Activated naive CD8-positive, alpha-beta T cell (primary cell): ENCODE measurements around the gene CXCL14.

Source experiments
- H3K27ac Mint-ChIP-seq: one replicate; pipeline ENCODE4 v1.8.0; 2021; ENCODE audit warnings: mixed read lengths
- H3K27me3 Mint-ChIP-seq: one replicate; pipeline ENCODE4 v1.8.0; 2021; ENCODE audit warnings: mixed read lengths
- H3K36me3 Mint-ChIP-seq: one replicate; pipeline ENCODE4 v1.8.0; 2021; ENCODE audit warnings: mixed read lengths
- H3K4me1 Mint-ChIP-seq: one replicate; pipeline ENCODE4 v1.8.0; 2021; ENCODE audit warnings: low read depth, mixed read lengths
- H3K4me3 Mint-ChIP-seq: one replicate; pipeline ENCODE4 v1.8.0; 2021; ENCODE audit warnings: mild to moderate bottlenecking, mixed read lengths
- H3K9me3 Mint-ChIP-seq: one replicate; pipeline ENCODE4 v1.8.0; 2021; ENCODE audit warnings: low read depth, mixed read lengths

CXCL14 gene, protein sequence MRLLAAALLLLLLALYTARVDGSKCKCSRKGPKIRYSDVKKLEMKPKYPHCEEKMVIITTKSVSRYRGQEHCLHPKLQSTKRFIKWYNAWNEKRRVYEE

DNA sequence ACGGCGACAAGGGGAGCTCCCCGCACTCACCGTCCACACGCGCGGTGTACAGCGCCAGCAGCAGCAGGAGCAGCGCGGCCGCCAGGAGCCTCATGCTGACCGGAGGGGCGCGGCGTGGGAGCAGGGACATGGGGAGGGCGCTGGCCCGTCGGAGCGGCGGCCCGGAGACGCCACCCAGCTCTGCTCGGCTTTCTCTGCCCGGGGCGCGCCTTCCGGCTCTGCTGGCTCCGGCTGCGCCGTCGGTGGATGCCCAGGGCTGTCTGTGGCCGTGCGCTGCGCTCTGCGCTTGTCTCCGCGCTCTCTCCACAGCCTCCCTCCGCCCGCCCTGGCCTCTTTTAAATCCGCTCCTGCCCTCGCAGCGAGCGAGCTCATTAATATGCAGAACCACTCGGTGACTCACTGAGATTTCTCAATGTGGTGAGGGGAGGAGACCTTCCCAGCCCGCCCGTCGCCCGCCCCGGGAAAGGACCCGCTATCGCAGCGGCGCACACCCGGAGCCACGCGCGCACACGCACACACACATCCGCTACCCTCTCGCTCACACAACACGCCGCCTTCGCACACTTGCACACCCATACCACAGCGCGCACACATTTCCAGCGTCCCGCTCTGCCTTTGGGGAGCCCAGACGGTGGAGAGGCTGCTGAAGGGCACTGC lies at the start of gene CXCL14:
Gene CXCL14, minus strand, starts transcription at position 307 of the 657 bp plus-strand sequence. Its CDS starts 213 bp downstream, at position 94.
- Mint-ChIP-seq H3K9me3 (no peaks in the 10 kb centered on the region), H3K27me3 (peaks cover 28% of the 10 kb centered on the region), H3K4me3 (no peak within 1 kb of the TSS), H3K36me3 (no peaks in the 10 kb centered on the region), H3K27ac (no peak within 1 kb of the TSS), H3K4me1 (peaks cover 1% of the 10 kb centered on the region)

DNA sequence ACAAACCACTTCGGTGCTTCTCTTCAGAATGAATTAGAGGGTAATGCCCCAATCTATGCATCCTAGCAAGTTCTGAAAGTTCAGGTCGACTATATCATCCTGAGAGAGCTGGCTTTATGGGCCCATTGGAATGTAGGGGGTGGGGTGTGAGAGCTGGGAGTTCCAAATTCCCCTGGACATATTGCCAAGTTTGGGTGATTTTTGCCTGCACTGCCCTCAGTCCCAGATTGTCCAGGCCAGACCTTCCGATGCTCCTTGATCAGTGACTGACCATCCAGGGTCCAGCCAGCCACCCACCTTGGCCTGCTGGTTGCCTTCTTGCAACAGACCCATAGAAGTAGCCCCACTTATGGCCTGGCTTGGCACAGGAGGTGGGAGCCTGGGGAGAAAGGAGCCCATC lies 47.8 kb upstream of the CXCL14 start:
- Mint-ChIP-seq H3K4me3 (no peak overlapping the region), H3K36me3 (no peaks in the 10 kb centered on the region), H3K27ac (no peak overlapping the region), H3K27me3 (peaks cover 4% of the 10 kb centered on the region), H3K9me3 (no peaks in the 10 kb centered on the region), H3K4me1 (no peaks in the 10 kb centered on the region)

- Mint-ChIP-seq H3K9me3 (peaks cover 2% of the 10 kb centered on the region), H3K27ac (no peak overlapping the region), H3K36me3 (no peaks in the 10 kb centered on the region), H3K4me3 (no peak overlapping the region), H3K4me1 (no peaks in the 10 kb centered on the region), H3K27me3 (peaks cover 4% of the 10 kb centered on the region)
Observed at GRCh38 chr5:135625961-135626360, 47.2 kb upstream of the CXCL14 start.

- H3K4me3 Mint-ChIP-seq: no peak overlapping the region
- no peaks in the 10 kb centered on the region for H3K36me3 Mint-ChIP-seq
- no peaks in the 10 kb centered on the region for H3K4me1 Mint-ChIP-seq
- peaks cover 4% of the 10 kb centered on the region for H3K27me3 Mint-ChIP-seq
- no peak overlapping the region for H3K27ac Mint-ChIP-seq
- H3K9me3 Mint-ChIP-seq: peaks cover 4% of the 10 kb centered on the region
Observed at GRCh38 chr5:135625486-135625885, 46.7 kb upstream of the CXCL14 start.

GRCh38 chr5:135625061-135625460 lies 46.3 kb upstream of the CXCL14 start:
- Mint-ChIP-seq H3K4me3 (no peak overlapping the region), H3K36me3 (no peaks in the 10 kb centered on the region), H3K4me1 (no peaks in the 10 kb centered on the region), H3K9me3 (peaks cover 4% of the 10 kb centered on the region), H3K27me3 (peaks cover 4% of the 10 kb centered on the region), H3K27ac (no peak overlapping the region)

DNA sequence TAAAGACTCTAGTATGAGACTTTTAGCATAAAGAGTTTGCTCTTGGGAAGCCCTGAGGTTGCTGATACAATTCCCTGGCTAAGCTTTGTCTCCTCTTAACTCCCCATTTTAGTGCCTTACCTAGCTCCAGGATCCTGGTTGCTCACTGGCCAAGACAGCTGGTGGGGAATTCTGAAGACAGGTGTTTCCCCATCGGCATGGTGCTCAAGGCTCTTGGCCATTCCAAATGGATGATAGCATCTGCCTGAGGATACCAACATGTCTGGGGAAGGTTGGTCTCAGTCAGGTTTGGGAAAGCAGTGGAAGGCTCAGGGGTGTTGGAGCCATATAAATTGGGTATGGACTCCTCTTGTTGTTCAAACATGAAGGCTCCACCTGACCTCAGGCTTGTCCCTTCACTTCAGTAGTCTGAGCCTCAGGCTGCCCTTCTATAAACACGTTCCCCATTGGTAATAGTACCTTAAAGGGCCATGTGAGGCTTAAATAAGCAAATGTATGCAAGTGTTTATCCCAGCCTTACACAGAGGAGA lies 44.5 kb upstream of the CXCL14 start:
- Mint-ChIP-seq H3K27ac (no peak overlapping the region), H3K4me1 (no peaks in the 10 kb centered on the region), H3K4me3 (no peak overlapping the region), H3K36me3 (peaks cover 6% of the 10 kb centered on the region), H3K9me3 (peaks cover 17% of the 10 kb centered on the region), H3K27me3 (peaks cover under 1% of the 10 kb centered on the region)

GRCh38 chr5:135615581-135616260 lies 36.9 kb upstream of the CXCL14 start:
- H3K4me3 Mint-ChIP-seq: no peak overlapping the region
- peaks cover 9% of the 10 kb centered on the region for H3K27me3 Mint-ChIP-seq
- H3K27ac Mint-ChIP-seq: no peak overlapping the region
- H3K9me3 Mint-ChIP-seq: peaks cover 19% of the 10 kb centered on the region
- H3K36me3 Mint-ChIP-seq: peaks cover 6% of the 10 kb centered on the region
- H3K4me1 Mint-ChIP-seq: no peaks in the 10 kb centered on the region

DNA sequence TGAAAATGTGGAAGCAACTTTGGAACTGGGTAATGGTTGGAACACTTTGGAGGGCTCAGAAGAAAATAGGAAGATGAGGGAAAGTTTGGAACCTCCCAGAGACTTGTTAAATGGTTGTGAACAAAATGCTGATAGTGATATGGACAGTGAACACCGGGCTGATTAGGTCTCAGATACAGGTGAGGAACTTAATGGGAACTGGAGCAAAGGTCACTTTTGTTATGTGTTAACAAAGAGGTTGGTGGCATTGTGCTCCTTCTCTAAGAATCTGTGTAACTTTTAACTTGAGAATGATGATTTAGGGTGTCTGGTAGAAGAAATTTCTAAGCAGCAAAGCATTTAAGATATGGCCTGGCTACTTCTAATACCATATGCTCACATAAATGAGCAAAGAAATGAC lies 36.4 kb upstream of the CXCL14 start:
- Mint-ChIP-seq H3K27ac (no peak overlapping the region), H3K9me3 (peaks cover 19% of the 10 kb centered on the region), H3K36me3 (peaks cover 6% of the 10 kb centered on the region), H3K4me1 (no peaks in the 10 kb centered on the region), H3K4me3 (no peak overlapping the region), H3K27me3 (peaks cover 9% of the 10 kb centered on the region)

GRCh38 chr5:135609981-135610380 lies 31.2 kb upstream of the CXCL14 start:
- no peaks in the 10 kb centered on the region for H3K9me3 Mint-ChIP-seq
- H3K4me3 Mint-ChIP-seq: no peak overlapping the region
- peaks cover 6% of the 10 kb centered on the region for H3K27me3 Mint-ChIP-seq
- H3K36me3 Mint-ChIP-seq: no peaks in the 10 kb centered on the region
- H3K27ac Mint-ChIP-seq: no peak overlapping the region
- H3K4me1 Mint-ChIP-seq: no peaks in the 10 kb centered on the region

- no peaks in the 10 kb centered on the region for H3K36me3 Mint-ChIP-seq
- H3K4me1 Mint-ChIP-seq: no peaks in the 10 kb centered on the region
- H3K4me3 Mint-ChIP-seq: no peak overlapping the region
- H3K9me3 Mint-ChIP-seq: no peaks in the 10 kb centered on the region
- peaks cover 5% of the 10 kb centered on the region for H3K27me3 Mint-ChIP-seq
- H3K27ac Mint-ChIP-seq: no peak overlapping the region
Observed at GRCh38 chr5:135608761-135609443, 30.1 kb upstream of the CXCL14 start.

GRCh38 chr5:135608361-135608760 lies 29.6 kb upstream of the CXCL14 start:
- H3K4me3 Mint-ChIP-seq: no peak overlapping the region
- H3K36me3 Mint-ChIP-seq: no peaks in the 10 kb centered on the region
- H3K27me3 Mint-ChIP-seq: peaks cover 5% of the 10 kb centered on the region
- H3K27ac Mint-ChIP-seq: no peak overlapping the region
- no peaks in the 10 kb centered on the region for H3K4me1 Mint-ChIP-seq
- no peaks in the 10 kb centered on the region for H3K9me3 Mint-ChIP-seq

DNA sequence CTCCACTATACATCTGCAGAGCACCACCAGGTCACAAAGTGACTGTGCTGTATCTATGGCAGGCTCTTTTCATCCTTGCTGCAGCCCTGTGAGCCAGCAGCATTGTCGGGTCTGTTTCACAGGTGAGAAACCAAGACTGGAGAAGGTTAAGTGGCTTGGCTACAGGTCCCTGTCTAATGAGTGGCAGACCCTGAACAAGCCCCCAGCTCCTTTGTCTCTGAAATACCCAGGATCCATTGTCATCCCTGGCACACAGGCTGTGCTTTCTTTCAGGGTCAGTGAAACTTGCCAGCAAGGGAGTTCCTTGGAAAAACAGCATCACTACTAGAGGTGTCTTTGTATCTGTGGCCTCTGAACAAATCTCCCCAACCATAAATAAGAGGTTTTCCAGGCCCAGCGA lies 27.6 kb upstream of the CXCL14 start:
- no peaks in the 10 kb centered on the region for H3K4me1 Mint-ChIP-seq
- no peaks in the 10 kb centered on the region for H3K9me3 Mint-ChIP-seq
- no peak overlapping the region for H3K4me3 Mint-ChIP-seq
- peaks cover 4% of the 10 kb centered on the region for H3K27me3 Mint-ChIP-seq
- no peaks in the 10 kb centered on the region for H3K36me3 Mint-ChIP-seq
- no peak overlapping the region for H3K27ac Mint-ChIP-seq

DNA sequence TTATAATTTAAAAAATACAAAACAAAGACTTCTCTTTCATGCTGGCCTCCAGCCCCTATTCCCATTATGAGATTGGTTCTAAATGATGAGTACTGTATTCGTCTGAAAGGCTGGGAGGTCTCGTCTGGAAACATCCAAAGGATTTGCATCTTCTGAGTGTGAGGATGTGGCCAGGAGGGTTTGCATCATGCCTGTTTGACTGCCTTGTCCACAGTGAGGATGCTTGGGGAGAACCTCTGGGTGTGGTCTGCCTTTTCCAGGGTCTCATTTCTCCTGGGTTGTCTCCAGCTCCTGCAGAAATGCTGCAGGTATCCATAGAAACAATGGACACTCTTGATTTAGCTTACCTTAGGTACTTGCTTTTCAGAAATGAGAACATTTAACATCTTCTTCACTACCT lies 26.4 kb upstream of the CXCL14 start:
- H3K9me3 Mint-ChIP-seq: no peaks in the 10 kb centered on the region
- H3K36me3 Mint-ChIP-seq: no peaks in the 10 kb centered on the region
- no peak overlapping the region for H3K27ac Mint-ChIP-seq
- no peaks in the 10 kb centered on the region for H3K4me1 Mint-ChIP-seq
- no peak overlapping the region for H3K4me3 Mint-ChIP-seq
- peaks cover 4% of the 10 kb centered on the region for H3K27me3 Mint-ChIP-seq

GRCh38 chr5:135604056-135604455 lies 25.3 kb upstream of the CXCL14 start:
- Mint-ChIP-seq H3K36me3 (no peaks in the 10 kb centered on the region), H3K27me3 (peaks cover 4% of the 10 kb centered on the region)

More at GRCh38 chr5:135604056-135604455, 25.3 kb upstream of the CXCL14 start:
- Mint-ChIP-seq H3K4me3 (no peak overlapping the region), H3K27ac (no peak overlapping the region), H3K4me1 (no peaks in the 10 kb centered on the region), H3K9me3 (no peaks in the 10 kb centered on the region)
